ENCODE results near the gene ANO2.

The ANO2 gene

GRCh38 chr12:5873281-5873919 is 71.7 kb downstream of the ANO2 start (continued):
- TF ChIP-seq, protein P1, sequence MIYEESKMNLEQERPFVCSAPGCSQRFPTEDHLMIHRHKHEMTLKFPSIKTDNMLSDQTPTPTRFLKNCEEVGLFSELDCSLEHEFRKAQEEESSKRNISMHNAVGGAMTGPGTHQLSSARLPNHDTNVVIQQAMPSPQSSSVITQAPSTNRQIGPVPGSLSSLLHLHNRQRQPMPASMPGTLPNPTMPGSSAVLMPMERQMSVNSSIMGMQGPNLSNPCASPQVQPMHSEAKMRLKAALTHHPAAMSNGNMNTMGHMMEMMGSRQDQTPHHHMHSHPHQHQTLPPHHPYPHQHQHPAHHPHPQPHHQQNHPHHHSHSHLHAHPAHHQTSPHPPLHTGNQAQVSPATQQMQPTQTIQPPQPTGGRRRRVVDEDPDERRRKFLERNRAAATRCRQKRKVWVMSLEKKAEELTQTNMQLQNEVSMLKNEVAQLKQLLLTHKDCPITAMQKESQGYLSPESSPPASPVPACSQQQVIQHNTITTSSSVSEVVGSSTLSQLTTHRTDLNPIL (CRISPR knock-in tag; IDR thresholded peaks at IDR 0.05; ENCODE audit: low read depth) = no peak
- TF ChIP-seq, protein P2, sequence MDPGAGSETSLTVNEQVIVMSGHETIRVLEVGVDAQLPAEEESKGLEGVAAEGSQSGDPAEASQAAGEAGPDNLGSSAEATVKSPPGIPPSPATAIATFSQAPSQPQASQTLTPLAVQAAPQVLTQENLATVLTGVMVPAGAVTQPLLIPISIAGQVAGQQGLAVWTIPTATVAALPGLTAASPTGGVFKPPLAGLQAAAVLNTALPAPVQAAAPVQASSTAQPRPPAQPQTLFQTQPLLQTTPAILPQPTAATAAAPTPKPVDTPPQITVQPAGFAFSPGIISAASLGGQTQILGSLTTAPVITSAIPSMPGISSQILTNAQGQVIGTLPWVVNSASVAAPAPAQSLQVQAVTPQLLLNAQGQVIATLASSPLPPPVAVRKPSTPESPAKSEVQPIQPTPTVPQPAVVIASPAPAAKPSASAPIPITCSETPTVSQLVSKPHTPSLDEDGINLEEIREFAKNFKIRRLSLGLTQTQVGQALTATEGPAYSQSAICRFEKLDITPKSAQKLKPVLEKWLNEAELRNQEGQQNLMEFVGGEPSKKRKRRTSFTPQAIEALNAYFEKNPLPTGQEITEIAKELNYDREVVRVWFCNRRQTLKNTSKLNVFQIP (CRISPR knock-in tag; IDR thresholded peaks at IDR 0.05; ENCODE audit: borderline replicate concordance, low read depth) = no peak

GRCh38 chr12:5872745-5873144 is 72.3 kb downstream of the ANO2 start:
- 0 out of 3 replicates have a peak, but pooled peaks have one; percentile 30 for ATAC-seq
- no peak for TF ChIP-seq CSRNP3 (CRISPR knock-in tag; IDR thresholded peaks at IDR 0.05)
- no peak for TF ChIP-seq ESRRG (CRISPR knock-in tag; IDR thresholded peaks at IDR 0.05)
- TF ChIP-seq ZNF565 (CRISPR knock-in tag; conservative IDR thresholded peaks at IDR 0.05; ENCODE audit: low read depth) = no peak
- no peak for TF ChIP-seq SNAI2 (CRISPR knock-in tag; IDR thresholded peaks at IDR 0.05)
- TF ChIP-seq BACH2 (CRISPR knock-in tag; IDR thresholded peaks at IDR 0.05; ENCODE audit: borderline replicate concordance) = no peak
- no peak for TF ChIP-seq RARB (CRISPR knock-in tag; IDR thresholded peaks at IDR 0.05)

GRCh38 chr12:5871741-5872140 is 73.3 kb downstream of the ANO2 start:
- TF ChIP-seq ARNTL (CRISPR knock-in tag; IDR thresholded peaks at IDR 0.05; ENCODE audit: borderline replicate concordance, low read depth) (no peak), TCF4 (CRISPR knock-in tag; IDR thresholded peaks at IDR 0.05; ENCODE audit: borderline replicate concordance) (no peak), ZNF70 (CRISPR knock-in tag; IDR thresholded peaks at IDR 0.05) (no peak), ZFP30 (CRISPR knock-in tag; IDR thresholded peaks at IDR 0.05) (no peak), ZC3H10 (CRISPR knock-in tag; IDR thresholded peaks at IDR 0.05) (no peak), ZNF8 (CRISPR knock-in tag; IDR thresholded peaks at IDR 0.05) (no peak), ZNF565 (CRISPR knock-in tag; conservative IDR thresholded peaks at IDR 0.05; ENCODE audit: low read depth) (no peak)
- TF ChIP-seq, protein P2 (CRISPR knock-in tag; IDR thresholded peaks at IDR 0.05; ENCODE audit: borderline replicate concordance, low read depth) = no peak
- ATAC-seq = no peak

GRCh38 chr12:5870183-5870582 is 74.9 kb downstream of the ANO2 start:
- no peak for ATAC-seq
- TF ChIP-seq ZC3H10 (CRISPR knock-in tag; IDR thresholded peaks at IDR 0.05) (no peak), ZNF70 (CRISPR knock-in tag; IDR thresholded peaks at IDR 0.05) (no peak), ARNTL (CRISPR knock-in tag; IDR thresholded peaks at IDR 0.05; ENCODE audit: borderline replicate concordance, low read depth) (no peak), PATZ1 (CRISPR knock-in tag; IDR thresholded peaks at IDR 0.05; ENCODE audit: borderline replicate concordance) (no peak), ISL1 (CRISPR knock-in tag; IDR thresholded peaks at IDR 0.05) (no peak), CSDC2 (CRISPR knock-in tag; IDR thresholded peaks at IDR 0.05) (no peak), ZFP30 (CRISPR knock-in tag; IDR thresholded peaks at IDR 0.05) (no peak), OSR1 (CRISPR knock-in tag; IDR thresholded peaks at IDR 0.05) (no peak), GLIS3 (CRISPR knock-in tag; IDR thresholded peaks at IDR 0.05) (no peak), ZFP3 (CRISPR knock-in tag; IDR thresholded peaks at IDR 0.05) (no peak), ZNF8 (CRISPR knock-in tag; IDR thresholded peaks at IDR 0.05) (no peak), PPARA (CRISPR knock-in tag; IDR thresholded peaks at IDR 0.05; ENCODE audit: borderline replicate concordance) (no peak), CSRNP3 (CRISPR knock-in tag; IDR thresholded peaks at IDR 0.05) (no peak), SNAI2 (CRISPR knock-in tag; IDR thresholded peaks at IDR 0.05) (no peak), TOX (CRISPR knock-in tag; IDR thresholded peaks at IDR 0.05; ENCODE audit: borderline replicate concordance) (no peak), BACH2 (CRISPR knock-in tag; IDR thresholded peaks at IDR 0.05; ENCODE audit: borderline replicate concordance) (no peak), TSHZ2 (CRISPR knock-in tag; IDR thresholded peaks at IDR 0.05) (no peak), ZNF565 (CRISPR knock-in tag; conservative IDR thresholded peaks at IDR 0.05; ENCODE audit: low read depth) (no peak), RARB (CRISPR knock-in tag; IDR thresholded peaks at IDR 0.05) (no peak), ESRRG (CRISPR knock-in tag; IDR thresholded peaks at IDR 0.05) (no peak)

Measured in SK-N-SH treated with all-trans-retinoic acid at 6 μM for 48 hours (cell line).